AG04450 (cell line): Measurements from ENCODE around the gene ARHGAP26. TPM values are rescaled to one million over a fixed set of nuclear protein-coding genes. Genes with fewer than 3 reads are reported as not detected.

Source experiments
- CTCF ChIA-PET: fragments of 300-600, 350-600 bp; formaldehyde crosslinking; extraction: SDS; loops from one replicate; lab custom pipeline; 2022; ENCODE audit warnings: antibody characterized with exemption, inconsistent platforms; lab: Charles Lee
- POLR2A ChIA-PET: fragments of 350-600 bp; formaldehyde crosslinking; extraction: SDS; loops from one replicate; lab custom pipeline; 2021; ENCODE audit warnings: antibody characterized with exemption, inconsistent platforms; lab: Yijun Ruan, JAX
- DNase-seq: peaks from one replicate; pipeline ENCODE4 v3.0.0-alpha.2; 2011; ENCODE audit warnings: low read depth, low spot score
- H3K27ac ChIP-seq: one replicate; pipeline ENCODE4 v1.5.1; 2012; ENCODE audit warnings: low read depth, low read length, control low read depth
- H3K27me3 ChIP-seq: one replicate; pipeline ENCODE4 v1.6.0; 2012; ENCODE audit warnings: low read length; ENCODE audit not compliant: control insufficient read depth, insufficient read depth
- H3K4me3 ChIP-seq: 2 replicates; pipeline ENCODE4 v1.5.1; 2011; ENCODE audit warnings: mild to moderate bottlenecking, low read depth, low read length, control low read depth
- H3K9me3 ChIP-seq: 2 replicates; pipeline ENCODE4 v1.5.1; 2012; ENCODE audit warnings: low read length; ENCODE audit not compliant: control insufficient read depth, insufficient read depth
- polyA plus RNA-seq: library from polyadenylated mRNA; depleted of rRNA; stranded (reverse); fragments of >200 nt; gene quantifications from 2 replicates; pipeline ENCODE4 v1.2.3, GENCODE V29; 2011
- TF ChIP-seq, protein P1 (sequence below): IDR thresholded peaks from 2 replicates; pipeline ENCODE4 v1.5.1; 2011; ENCODE audit warnings: low read depth, low read length, control low read depth, inconsistent platforms

ARHGAP26 gene
- polyA plus RNA-seq, 1 experiment = 0.56 TPM

DNA sequence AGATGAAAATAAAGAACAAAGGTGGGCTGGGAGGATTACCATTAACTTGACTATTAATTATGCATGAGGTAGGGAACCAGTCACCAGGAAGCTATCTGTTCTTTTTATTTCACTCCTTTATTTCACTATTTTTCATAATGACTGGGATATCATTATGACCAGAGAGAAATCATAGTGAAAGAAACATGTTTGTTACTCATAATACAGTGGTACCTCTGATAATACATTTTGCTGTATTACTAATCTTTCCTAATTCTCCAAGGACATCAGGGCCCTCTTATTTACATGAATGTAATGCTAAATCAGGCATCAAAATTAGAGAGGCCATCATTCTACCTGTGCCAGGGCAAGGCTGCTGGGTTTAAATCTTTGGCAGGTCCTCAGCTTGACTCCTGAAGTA lies 379.6 kb downstream of the ARHGAP26 start:
- H3K9me3 ChIP-seq = no peaks in the 10 kb centered on the region
- TF ChIP-seq, protein P1, sequence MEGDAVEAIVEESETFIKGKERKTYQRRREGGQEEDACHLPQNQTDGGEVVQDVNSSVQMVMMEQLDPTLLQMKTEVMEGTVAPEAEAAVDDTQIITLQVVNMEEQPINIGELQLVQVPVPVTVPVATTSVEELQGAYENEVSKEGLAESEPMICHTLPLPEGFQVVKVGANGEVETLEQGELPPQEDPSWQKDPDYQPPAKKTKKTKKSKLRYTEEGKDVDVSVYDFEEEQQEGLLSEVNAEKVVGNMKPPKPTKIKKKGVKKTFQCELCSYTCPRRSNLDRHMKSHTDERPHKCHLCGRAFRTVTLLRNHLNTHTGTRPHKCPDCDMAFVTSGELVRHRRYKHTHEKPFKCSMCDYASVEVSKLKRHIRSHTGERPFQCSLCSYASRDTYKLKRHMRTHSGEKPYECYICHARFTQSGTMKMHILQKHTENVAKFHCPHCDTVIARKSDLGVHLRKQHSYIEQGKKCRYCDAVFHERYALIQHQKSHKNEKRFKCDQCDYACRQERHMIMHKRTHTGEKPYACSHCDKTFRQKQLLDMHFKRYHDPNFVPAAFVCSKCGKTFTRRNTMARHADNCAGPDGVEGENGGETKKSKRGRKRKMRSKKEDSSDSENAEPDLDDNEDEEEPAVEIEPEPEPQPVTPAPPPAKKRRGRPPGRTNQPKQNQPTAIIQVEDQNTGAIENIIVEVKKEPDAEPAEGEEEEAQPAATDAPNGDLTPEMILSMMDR = no peak
- H3K27me3 ChIP-seq = no peaks in the 10 kb centered on the region
- ChIA-PET POLR2A (no interaction called here), CTCF (interaction anchor here (1.5 kb wide), 1 partner anchor 22 kb away, joined by 3 read pairs; no protein-coding TSS in a partner anchor)
- H3K4me3 ChIP-seq = no peak overlapping the region
- no peak overlapping the region for H3K27ac ChIP-seq
- DNase-seq = no peak

DNA sequence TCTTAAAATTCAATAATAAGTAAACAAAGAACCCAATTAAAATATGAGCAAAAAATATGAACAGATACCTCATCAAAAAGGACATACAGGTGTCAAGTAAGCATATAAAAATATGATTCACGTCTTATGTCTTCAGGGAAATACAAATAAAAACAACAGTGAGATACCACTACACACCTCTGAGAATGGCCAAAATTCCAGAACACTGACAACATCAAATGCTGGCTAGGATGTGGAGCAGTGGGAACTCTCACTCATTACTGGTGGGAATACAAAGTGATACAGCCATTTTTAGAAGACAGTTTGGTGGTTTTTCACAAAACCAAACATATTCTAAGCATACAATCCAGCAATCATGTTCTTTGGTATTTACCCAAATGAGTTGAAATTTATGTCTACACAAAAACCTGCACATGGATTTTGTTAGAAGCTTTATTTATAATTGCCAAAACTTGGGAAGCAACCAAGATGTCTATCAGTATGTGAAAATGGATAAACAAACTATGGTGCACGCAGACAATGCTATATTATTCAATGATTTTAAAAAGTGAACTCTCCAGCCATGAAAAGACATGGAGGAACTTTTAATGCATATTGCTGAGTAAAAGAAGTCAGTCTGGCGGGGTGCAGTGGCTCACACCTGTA lies 381.0 kb downstream of the ARHGAP26 start:
- DNase-seq = no peak
- Histone ChIP-seq H3K27ac (no peak overlapping the region), H3K9me3 (no peaks in the 10 kb centered on the region), H3K4me3 (no peak overlapping the region), H3K27me3 (no peaks in the 10 kb centered on the region)
- TF ChIP-seq, protein P1 = no peak
- POLR2A ChIA-PET = no interaction called here
- CTCF ChIA-PET = no interaction called here

GRCh38 chr5:143152445-143152844 lies 382.3 kb downstream of the ARHGAP26 start:
- ChIA-PET CTCF (no interaction called here), POLR2A (no interaction called here)
- Histone ChIP-seq H3K9me3 (no peaks in the 10 kb centered on the region), H3K27ac (no peak overlapping the region), H3K27me3 (no peaks in the 10 kb centered on the region), H3K4me3 (no peak overlapping the region)
- TF ChIP-seq, protein P1 = no peak
- DNase-seq = no peak

DNA sequence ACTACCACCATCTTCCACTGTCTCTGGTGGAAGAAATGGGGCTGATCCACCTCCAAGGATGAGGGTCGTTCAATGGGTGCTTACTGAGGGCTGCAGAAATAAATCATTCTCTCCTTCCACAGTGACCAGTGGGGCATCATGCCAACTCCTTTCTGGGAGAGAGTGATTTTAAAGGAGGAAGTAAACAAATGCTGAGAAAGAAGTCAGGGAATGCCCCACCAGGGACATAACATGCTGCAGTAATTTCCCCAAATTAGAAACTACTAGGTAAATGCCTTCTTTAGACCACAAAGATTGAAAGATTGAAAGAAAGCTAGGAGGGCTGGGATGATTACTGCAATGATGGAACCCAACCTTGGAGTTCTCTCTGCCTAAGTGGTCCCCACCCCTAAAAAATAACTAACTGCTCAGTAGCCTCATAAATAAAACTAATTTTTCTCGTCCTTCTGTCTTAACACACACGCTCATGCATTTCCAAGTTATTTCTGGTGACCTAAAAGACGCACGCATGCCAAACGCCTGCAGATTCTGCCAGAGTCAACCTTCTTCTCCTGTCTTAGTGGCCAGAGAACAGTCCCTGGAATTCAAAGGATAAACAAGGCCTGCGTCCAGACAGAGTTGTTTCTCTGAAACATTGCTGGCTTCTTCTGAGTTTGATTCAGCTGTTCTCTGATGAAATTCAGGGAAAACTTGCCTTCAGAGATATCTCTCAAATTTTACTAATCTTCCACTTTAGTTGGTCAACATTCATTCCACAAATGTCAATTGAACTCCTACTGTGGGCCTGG lies 383.3 kb downstream of the ARHGAP26 start:
- H3K4me3 ChIP-seq = no peak overlapping the region
- DNase-seq = peak; percentile 81
- H3K9me3 ChIP-seq = no peaks in the 10 kb centered on the region
- ChIA-PET POLR2A (interaction anchor here (0.7 kb wide), 1 partner anchor 250 kb away, joined by 5 read pairs; the partner anchor contains the start of gene NR3C1), CTCF (interaction anchor here (0.6 to 0.7 kb wide), 2 partner anchors 102 to 789 kb away, joined by 3 read pairs; no protein-coding TSS in a partner anchor)
- H3K27me3 ChIP-seq = no peaks in the 10 kb centered on the region
- peak overlapping the region; percentile 80 for H3K27ac ChIP-seq
- TF ChIP-seq, protein P1 = no peak
